D721Med (cell line): Measurements from ENCODE around the gene BARX2.

Source experiments
- DNase-seq: peaks from one replicate; pipeline ENCODE4 v3.0.0; 2011; ENCODE audit warnings: low spot score; ENCODE audit not compliant: insufficient read length
- FAIRE-seq: peaks from 2 replicates; lab custom pipeline; 2011; peaks lifted over from hg19 to GRCh38; lab: Jason Lieb, UNC
- TF ChIP-seq, protein P1 (sequence below): IDR thresholded peaks from 2 replicates; pipeline ENCODE4 v1.5.1; 2012; ENCODE audit warnings: mild to moderate bottlenecking, control low read depth; ENCODE audit not compliant: insufficient read depth; ENCODE audit errors: missing control alignments

The BARX2 gene

DNA sequence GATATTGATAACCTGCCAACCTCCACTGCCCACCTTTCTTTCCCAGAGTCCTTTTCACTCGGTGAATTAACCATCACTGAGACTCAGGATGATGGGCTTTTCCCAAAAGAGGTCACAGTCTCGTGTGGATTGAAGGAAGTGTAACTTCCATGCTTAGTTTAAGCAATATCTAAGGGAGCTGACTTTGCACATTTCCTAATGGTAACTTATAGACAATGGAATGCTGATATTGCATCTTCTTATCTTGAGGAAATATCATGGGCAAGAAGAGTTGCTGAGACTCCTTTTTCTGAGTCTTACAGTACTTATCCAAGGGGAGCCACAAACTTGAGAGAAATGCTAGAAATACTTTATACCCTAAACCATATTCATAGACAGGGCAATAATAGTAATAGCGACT lies 8.8 kb downstream of the BARX2 start:
- FAIRE-seq (no peak), DNase-seq (no peak)
- TF ChIP-seq, protein P1, sequence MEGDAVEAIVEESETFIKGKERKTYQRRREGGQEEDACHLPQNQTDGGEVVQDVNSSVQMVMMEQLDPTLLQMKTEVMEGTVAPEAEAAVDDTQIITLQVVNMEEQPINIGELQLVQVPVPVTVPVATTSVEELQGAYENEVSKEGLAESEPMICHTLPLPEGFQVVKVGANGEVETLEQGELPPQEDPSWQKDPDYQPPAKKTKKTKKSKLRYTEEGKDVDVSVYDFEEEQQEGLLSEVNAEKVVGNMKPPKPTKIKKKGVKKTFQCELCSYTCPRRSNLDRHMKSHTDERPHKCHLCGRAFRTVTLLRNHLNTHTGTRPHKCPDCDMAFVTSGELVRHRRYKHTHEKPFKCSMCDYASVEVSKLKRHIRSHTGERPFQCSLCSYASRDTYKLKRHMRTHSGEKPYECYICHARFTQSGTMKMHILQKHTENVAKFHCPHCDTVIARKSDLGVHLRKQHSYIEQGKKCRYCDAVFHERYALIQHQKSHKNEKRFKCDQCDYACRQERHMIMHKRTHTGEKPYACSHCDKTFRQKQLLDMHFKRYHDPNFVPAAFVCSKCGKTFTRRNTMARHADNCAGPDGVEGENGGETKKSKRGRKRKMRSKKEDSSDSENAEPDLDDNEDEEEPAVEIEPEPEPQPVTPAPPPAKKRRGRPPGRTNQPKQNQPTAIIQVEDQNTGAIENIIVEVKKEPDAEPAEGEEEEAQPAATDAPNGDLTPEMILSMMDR = no peak

DNA sequence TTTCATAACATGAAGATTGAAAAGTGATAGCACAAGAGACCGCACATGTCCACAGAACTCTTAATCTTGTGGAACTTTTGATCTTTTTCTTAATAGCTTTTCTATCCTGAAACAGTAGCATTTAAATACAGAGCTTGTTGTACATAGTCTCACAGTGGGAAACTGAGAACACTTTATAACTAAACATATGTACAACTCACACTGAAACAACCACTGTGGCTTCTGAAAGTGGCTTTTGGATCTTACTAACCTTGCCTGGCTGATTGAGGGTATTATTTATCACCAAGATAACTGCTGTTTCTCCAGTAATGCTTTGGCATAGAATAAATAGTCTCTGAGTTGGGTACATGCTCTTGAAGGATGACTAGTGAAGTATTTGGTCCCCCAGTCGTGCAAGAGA lies 10.2 kb downstream of the BARX2 start:
- DNase-seq = no peak
- FAIRE-seq = no peak
- TF ChIP-seq, protein P1 = no peak

DNA sequence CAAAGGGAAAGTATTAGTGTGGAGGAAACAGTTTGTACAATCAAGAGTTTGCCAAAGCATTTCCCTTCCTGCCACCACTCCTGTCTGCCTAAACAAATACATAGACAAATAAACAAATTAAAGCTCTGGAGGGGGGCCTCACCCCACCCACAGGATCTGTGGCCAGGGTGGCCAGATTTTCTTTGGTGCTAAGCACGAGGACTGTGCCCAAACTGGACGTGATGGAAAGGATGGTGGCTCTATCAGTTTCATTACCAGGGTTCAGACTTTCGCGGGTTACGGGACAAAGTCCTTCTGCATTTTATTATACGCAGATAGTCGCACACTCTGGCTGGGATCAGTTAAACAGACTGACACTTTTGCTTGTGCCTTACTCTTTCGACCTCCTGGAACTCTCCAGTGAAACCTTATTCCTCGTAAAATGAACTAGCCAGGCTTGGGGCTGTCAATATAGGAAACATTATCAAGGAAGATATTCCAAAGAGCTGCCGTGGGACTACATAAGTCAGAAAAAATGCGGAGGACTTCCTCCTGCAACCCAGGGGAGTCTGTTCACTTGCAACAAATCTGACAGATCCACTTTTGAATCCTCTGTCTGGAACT lies 11.2 kb downstream of the BARX2 start:
- no peak for FAIRE-seq

DNA sequence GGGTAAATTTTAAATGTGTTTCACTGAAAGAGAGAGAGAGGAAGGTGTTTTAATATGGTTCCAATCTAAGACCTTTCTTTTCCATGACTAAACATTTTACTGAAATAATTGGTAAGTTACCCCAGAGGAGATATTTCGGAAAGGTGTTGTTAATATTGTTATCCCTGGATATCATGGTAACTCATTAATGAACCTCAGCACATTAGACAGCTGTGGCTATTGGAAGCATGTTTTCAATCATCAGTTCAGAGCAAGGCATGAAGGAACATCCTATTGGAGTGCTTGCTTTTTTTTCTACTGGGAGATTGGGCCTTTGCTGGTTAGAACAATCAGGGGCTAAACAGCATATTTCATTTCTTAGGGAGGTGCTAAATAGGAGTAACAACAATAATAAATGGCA lies 11.8 kb downstream of the BARX2 start:
- TF ChIP-seq, protein P1 = no peak
- no peak for DNase-seq
- FAIRE-seq = no peak

More for the DNA sequence above, 11.2 kb downstream of the BARX2 start:
- TF ChIP-seq, protein P1 = no peak
- no peak for DNase-seq

DNA sequence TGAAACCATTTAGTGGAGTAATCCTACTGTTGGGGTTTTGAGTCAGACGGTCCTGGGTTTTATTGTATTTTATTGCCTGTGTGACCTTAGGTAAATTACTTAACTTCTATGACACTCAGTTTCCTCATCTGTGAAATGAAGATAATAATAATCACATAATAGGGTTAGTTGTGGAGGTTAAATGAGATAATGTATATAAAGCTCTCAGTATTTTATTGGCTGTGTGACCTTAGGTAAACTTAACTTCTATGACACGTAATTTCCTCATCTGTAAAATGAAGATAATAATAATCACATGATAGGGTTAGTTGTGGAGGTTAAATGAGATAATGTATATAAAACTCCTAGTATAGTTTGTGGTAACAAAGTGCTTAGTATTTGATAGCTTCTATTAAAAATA lies 13.2 kb downstream of the BARX2 start:
- FAIRE-seq (no peak), DNase-seq (no peak)
- TF ChIP-seq, protein P1 = no peak

DNA sequence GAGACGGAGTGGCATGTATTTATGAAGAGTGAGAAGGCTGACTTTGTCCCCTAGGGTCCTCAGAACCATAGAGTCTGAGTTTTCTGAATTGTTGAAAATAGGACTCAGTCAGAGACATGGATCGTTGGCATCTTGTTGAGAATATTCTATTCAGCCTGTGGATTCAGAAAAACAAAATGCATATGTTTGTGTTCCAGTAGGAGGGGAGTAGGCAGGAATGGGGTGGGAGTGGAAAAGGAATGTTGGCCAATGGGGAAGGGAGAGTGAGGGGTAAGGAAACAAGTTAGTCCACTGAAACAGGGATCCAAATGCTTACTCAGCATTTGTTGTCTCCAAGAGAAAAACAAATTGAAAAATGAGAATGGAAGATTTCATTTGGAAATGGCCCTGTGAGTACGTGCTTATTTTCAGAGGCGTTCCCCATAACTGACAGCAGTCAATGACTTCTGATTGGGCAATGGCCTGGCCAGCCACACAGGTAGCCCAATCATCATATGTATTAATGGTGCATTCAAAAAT lies 14.7 kb downstream of the BARX2 start:
- DNase-seq (no peak), FAIRE-seq (no peak)
- TF ChIP-seq, protein P1 = no peak

DNA sequence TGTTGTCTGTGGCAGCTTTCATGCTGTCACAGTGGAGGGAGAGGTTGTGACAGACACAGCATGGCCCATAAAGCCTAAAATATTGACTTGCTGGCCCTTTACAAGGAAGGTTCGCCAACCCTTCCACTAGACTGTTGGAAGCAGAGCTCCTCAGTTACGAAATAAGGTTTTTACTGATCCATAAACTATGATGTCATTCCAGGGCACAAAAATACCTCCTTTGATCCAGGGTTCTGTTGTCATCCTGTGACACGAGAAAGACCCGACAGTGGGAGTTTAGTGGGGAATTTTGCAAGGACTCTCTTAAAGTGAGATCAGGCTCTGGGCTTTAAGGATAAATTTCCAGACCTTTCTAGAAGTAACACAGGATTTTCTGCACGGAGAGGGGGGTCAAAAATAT lies 15.7 kb downstream of the BARX2 start:
- DNase-seq (no peak), FAIRE-seq (no peak)
- TF ChIP-seq, protein P1 = no peak
